Measurements from ENCODE around the gene SRGAP3. TPM values are rescaled to one million over a fixed set of nuclear protein-coding genes. Genes with fewer than 3 reads are reported as not detected.

SRGAP3 gene
- total RNA-seq, 1 experiment from 2014 or later = 0.24 TPM

DNA sequence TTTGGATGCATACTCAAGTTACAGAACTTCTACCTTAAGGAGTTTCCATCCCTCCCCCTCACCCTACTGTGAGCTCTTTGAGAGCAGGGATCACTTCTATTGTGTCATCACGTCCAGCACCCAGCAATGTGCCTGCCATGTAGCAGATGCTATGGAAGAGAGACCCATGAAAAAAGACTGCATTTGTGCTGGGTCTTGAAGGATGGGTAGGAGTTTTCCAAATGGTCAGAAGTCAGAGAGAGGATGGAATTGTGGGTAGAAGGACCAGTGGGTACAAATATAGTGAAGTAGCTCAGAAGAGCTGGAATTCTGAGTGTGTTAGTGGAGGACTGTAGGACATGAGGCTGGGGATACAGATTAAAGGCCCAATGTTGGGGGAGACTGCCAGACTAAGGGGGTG is 141.7 kb downstream of the SRGAP3 start:
- Histone ChIP-seq H3K27me3 (replicated peaks) (no peaks in the 10 kb centered on the region), H3K4me3 (no peak overlapping the region), H3K27ac (no peak overlapping the region), H3K4me1 (replicated peaks) (no peaks in the 10 kb centered on the region), H3K36me3 (no peaks in the 10 kb centered on the region), H3K9me3 (replicated peaks) (no peaks in the 10 kb centered on the region)
- no peak for DNase-seq (ENCODE audit: low read depth in 1 of 2, low spot score in 2 of 2)

- no peak overlapping the region for H3K4me3 ChIP-seq
- no peaks in the 10 kb centered on the region for H3K4me1 ChIP-seq (replicated peaks)
- H3K36me3 ChIP-seq = no peaks in the 10 kb centered on the region
- H3K27ac ChIP-seq = no peak overlapping the region
- no peak for DNase-seq (ENCODE audit: low read depth in 1 of 2, low spot score in 2 of 2)
- no peaks in the 10 kb centered on the region for H3K27me3 ChIP-seq (replicated peaks)
- H3K9me3 ChIP-seq (replicated peaks) = no peaks in the 10 kb centered on the region
Observed at GRCh38 chr3:9105421-9105820, 144.0 kb downstream of the SRGAP3 start.

- Histone ChIP-seq H3K9me3 (replicated peaks) (no peaks in the 10 kb centered on the region), H3K36me3 (no peaks in the 10 kb centered on the region), H3K27ac (no peak overlapping the region), H3K4me3 (no peak overlapping the region), H3K27me3 (replicated peaks) (no peaks in the 10 kb centered on the region), H3K4me1 (replicated peaks) (no peaks in the 10 kb centered on the region)
- no peak for DNase-seq (ENCODE audit: low read depth in 1 of 2, low spot score in 2 of 2)
Observed at GRCh38 chr3:9104121-9104520, 145.3 kb downstream of the SRGAP3 start.

DNA sequence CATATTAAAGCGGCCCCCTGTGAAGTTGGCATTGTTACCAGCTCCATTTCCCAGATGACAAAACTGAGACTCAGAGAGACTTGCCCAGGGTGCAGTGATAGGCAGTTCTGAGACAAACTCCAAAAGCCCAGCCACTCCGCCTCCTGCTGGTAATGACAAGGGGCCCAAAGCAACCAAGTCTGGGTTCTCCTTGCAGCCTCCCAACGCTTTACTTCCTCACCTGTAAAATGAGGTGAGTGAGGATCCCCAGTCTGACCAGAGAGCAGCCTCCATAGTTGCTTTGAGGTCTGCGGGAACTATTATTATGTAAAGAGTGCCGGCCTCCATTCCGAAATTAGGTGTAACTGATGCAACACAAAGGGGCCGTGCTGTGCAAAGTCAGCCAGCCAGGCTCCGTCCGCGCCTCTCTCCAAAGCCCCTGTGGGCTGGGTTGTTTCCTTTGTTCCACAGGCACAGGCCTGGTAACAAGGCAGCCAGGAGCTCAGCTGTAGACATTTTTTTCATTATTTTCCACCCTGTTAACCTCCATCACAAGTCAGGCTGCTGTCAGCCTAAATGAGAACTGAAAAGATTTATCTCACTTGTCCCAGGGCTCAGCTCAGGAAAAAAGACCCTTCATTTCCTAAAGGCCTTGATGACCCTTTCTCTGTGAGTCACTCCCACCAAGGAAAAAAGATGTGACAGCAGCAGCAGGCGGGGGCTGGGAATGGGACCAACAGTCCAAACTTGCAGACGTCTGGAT is 147.0 kb downstream of the SRGAP3 start:
- H3K27ac ChIP-seq = no peak overlapping the region
- DNase-seq (ENCODE audit: low read depth in 1 of 2, low spot score in 2 of 2) = no peak
- no peaks in the 10 kb centered on the region for H3K36me3 ChIP-seq
- no peak overlapping the region for H3K4me3 ChIP-seq
- no peaks in the 10 kb centered on the region for H3K27me3 ChIP-seq (replicated peaks)
- no peaks in the 10 kb centered on the region for H3K9me3 ChIP-seq (replicated peaks)
- H3K4me1 ChIP-seq (replicated peaks) = no peaks in the 10 kb centered on the region

- H3K9me3 ChIP-seq (replicated peaks) = no peaks in the 10 kb centered on the region
- DNase-seq (ENCODE audit: low read depth in 1 of 2, low spot score in 2 of 2) = no peak
- H3K27ac ChIP-seq = no peak overlapping the region
- no peaks in the 10 kb centered on the region for H3K36me3 ChIP-seq
- no peaks in the 10 kb centered on the region for H3K27me3 ChIP-seq (replicated peaks)
- H3K4me1 ChIP-seq (replicated peaks) = no peaks in the 10 kb centered on the region
- no peak overlapping the region for H3K4me3 ChIP-seq
Observed at GRCh38 chr3:9101286-9101685, 148.2 kb downstream of the SRGAP3 start.

DNA sequence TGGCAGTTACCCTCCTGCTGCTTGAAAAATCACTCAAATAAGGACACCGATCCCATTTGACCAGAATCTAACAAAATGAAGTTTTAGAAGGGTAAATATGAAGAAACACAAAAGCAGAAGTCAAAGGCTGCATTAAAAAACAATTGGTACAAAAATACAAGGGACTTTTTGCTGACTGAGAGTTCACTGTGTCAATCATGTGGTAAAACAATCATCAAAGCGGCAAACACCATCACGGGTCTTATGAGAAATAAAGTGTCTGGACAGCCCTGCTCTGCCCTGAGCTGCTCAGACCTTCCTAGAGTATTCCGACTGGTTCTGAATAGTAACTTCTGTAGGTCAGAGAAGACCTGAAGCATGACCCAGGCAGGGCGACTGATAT is 148.9 kb downstream of the SRGAP3 start:
- no peaks in the 10 kb centered on the region for H3K36me3 ChIP-seq
- no peak overlapping the region for H3K27ac ChIP-seq
- DNase-seq (ENCODE audit: low read depth in 1 of 2, low spot score in 2 of 2) = no peak
- H3K4me1 ChIP-seq (replicated peaks) = no peaks in the 10 kb centered on the region
- H3K27me3 ChIP-seq (replicated peaks) = no peaks in the 10 kb centered on the region
- H3K9me3 ChIP-seq (replicated peaks) = no peaks in the 10 kb centered on the region
- H3K4me3 ChIP-seq = no peak overlapping the region

- H3K9me3 ChIP-seq (replicated peaks) = no peaks in the 10 kb centered on the region
- DNase-seq (ENCODE audit: low read depth in 1 of 2, low spot score in 2 of 2) = no peak
Observed at GRCh38 chr3:9099702-9100512, 149.5 kb downstream of the SRGAP3 start.

DNA sequence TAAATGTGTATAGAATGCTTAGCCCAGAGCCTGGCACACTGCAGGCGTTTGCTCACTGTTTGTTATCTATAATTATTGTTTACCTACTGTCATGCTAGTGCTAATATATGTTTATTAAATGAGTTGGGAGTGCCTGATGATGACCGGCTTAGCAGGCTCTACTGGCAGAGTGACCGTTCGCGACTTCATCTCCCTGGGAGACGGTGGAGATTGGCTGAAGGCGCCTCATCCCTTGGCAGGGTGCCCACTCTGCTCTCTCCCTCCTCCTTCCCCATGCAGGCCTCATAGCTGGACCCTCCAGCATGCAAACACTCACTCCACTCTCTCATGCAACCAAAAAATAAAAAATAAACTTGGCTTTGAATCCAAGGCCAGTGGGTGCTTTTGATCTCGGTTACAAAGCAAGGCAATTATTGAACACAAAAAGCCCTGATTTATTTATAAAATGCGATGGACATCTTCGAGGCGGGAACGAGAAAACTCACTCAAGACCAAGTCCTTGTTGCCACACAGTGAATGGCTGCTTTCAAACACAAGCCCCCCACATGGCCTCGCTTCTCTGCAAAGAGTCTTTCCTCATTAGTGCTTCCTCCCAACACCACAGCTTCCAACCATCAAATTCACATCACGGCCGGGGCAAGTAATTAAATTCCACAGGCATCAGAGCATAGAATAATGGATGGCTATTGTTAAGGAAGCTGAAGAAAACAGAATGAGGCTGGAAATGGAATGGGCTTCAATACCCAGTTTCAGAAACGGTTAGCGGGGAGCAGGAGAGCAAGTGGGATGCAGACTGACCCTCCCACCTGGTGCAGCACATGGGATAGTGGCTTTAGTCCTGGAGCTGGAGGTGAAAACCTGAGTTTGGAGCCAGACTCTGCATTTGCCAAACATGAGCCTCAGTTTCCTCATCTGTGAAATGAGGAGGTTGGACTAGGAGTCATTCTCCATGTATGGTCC is 150.4 kb downstream of the SRGAP3 start:
- no peak overlapping the region for H3K4me3 ChIP-seq
- no peaks in the 10 kb centered on the region for H3K9me3 ChIP-seq (replicated peaks)
- H3K27ac ChIP-seq = no peak overlapping the region
- H3K27me3 ChIP-seq (replicated peaks) = no peaks in the 10 kb centered on the region
- H3K4me1 ChIP-seq (replicated peaks) = no peaks in the 10 kb centered on the region
- H3K36me3 ChIP-seq = no peaks in the 10 kb centered on the region
- no peak for DNase-seq (ENCODE audit: low read depth in 1 of 2, low spot score in 2 of 2)

More at GRCh38 chr3:9099702-9100512, 149.5 kb downstream of the SRGAP3 start:
- H3K27ac ChIP-seq = no peak overlapping the region
- no peaks in the 10 kb centered on the region for H3K36me3 ChIP-seq
- no peaks in the 10 kb centered on the region for H3K4me1 ChIP-seq (replicated peaks)
- no peaks in the 10 kb centered on the region for H3K27me3 ChIP-seq (replicated peaks)
- no peak overlapping the region for H3K4me3 ChIP-seq

DNA sequence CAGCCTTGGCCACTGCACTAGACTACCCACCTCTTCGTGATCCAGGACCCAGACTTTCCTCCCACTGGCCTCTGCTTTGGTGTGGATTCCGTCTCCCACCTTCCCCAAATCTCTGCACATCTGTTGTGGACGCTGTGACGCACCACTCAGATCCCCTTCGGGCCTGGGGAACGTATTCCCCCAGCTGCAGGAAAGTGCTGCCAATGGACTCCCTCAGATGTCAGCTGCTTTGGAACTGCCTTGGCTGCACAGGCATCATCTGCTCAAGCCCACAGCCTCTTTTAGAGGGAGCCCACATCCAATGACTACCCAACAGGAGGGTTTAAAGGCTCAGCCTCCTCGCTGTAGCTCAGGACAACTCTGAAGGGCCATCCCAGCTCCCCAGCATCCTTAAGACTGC is 152.0 kb downstream of the SRGAP3 start:
- no peaks in the 10 kb centered on the region for H3K27me3 ChIP-seq (replicated peaks)

DNA sequence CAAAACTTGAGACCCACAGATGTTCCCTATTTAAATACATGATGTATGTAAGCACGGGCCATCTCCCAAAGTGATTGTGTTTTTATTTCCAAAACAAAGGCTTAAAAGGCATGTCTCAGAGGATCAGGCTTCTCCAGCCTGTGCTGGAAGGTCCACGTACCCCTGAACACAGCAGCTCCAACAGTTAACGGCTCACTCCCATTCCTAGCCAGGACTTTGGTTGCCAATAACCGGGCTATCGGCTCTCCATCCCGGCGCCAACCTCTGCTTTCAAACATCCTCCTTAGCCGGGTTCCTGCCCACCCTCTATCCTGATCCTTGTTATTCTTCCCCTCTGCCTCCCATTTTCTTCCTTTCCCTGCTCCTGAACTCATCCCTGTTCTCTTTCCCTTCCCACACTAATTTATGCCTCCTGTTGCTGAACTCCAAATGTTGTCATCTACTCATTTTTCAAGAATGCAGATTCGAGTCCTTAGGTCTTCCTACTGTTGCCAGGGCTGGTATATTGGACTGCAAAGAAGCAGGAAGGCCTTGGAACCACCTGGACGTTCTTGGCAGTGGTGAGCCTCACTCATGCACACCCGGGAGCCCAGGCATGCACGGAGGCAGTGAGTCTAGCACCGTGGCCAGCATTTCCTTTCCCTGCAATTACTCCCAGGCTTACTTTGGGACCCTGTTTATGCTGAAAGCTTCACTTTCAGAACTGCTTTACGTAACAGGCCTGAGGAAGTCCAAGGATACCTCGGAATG is 157.8 kb downstream of the SRGAP3 start:
- H3K4me3 ChIP-seq = no peak overlapping the region
- H3K4me1 ChIP-seq (replicated peaks) = no peaks in the 10 kb centered on the region
- H3K36me3 ChIP-seq = no peaks in the 10 kb centered on the region
- H3K27me3 ChIP-seq (replicated peaks) = no peaks in the 10 kb centered on the region
- no peak overlapping the region for H3K27ac ChIP-seq
- H3K9me3 ChIP-seq (replicated peaks) = no peaks in the 10 kb centered on the region
- no peak for DNase-seq (ENCODE audit: low read depth in 1 of 2, low spot score in 2 of 2)

More for the DNA sequence above, 152.0 kb downstream of the SRGAP3 start:
- Histone ChIP-seq H3K36me3 (no peaks in the 10 kb centered on the region), H3K27ac (no peak overlapping the region), H3K4me3 (no peak overlapping the region), H3K9me3 (replicated peaks) (no peaks in the 10 kb centered on the region), H3K4me1 (replicated peaks) (no peaks in the 10 kb centered on the region)
- DNase-seq (ENCODE audit: low read depth in 1 of 2, low spot score in 2 of 2) = no peak

- H3K36me3 ChIP-seq = no peaks in the 10 kb centered on the region
- no peaks in the 10 kb centered on the region for H3K9me3 ChIP-seq (replicated peaks)
- DNase-seq (ENCODE audit: low read depth in 1 of 2, low spot score in 2 of 2) = no peak
- no peaks in the 10 kb centered on the region for H3K4me1 ChIP-seq (replicated peaks)
- no peak overlapping the region for H3K4me3 ChIP-seq
- no peak overlapping the region for H3K27ac ChIP-seq
- H3K27me3 ChIP-seq (replicated peaks) = no peaks in the 10 kb centered on the region
Observed at GRCh38 chr3:9088441-9089353, 160.7 kb downstream of the SRGAP3 start.

DNA sequence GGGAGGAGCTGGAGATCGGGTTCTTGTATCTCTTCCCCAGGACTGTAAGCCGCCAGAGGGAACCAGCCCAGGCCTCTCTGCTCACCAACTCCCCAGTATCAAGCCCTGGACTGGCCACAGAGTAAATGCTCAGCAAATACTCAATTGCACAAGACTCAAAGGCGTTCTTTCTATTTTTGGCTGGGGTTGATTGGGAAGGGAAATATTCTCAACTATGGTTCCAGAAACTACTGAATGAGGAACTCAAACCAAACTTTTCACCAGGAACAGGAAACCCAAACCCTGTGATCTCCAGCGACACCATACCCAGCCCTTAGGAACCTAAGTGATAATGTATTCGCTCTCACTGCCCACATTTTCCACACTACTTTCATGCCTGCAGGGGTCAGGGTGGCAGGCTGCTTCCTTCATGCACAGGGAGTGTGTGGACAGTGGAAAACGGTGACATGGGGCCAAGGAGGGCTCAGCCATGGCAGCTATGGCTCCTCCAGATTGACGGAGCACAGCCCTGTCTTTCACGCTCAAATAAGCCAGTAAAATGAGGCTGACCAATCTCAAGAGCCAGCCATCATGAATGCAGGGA is 161.5 kb downstream of the SRGAP3 start:
- Histone ChIP-seq H3K4me3 (no peak overlapping the region), H3K27me3 (replicated peaks) (no peaks in the 10 kb centered on the region), H3K9me3 (replicated peaks) (no peaks in the 10 kb centered on the region), H3K36me3 (no peaks in the 10 kb centered on the region), H3K4me1 (replicated peaks) (no peaks in the 10 kb centered on the region), H3K27ac (no peak overlapping the region)
- no peak for DNase-seq (ENCODE audit: low read depth in 1 of 2, low spot score in 2 of 2)

Data from SJSA1 (cell line).